Inferior parietal cortex (tissue), 1 donor: ENCODE results near the gene PROCA1.

Experiments used
- DNase-seq: peaks from one replicate; pipeline ENCODE4 v3.0.0-alpha.2; 2016; ENCODE audit errors: extremely low spot score

Gene PROCA1

DNA sequence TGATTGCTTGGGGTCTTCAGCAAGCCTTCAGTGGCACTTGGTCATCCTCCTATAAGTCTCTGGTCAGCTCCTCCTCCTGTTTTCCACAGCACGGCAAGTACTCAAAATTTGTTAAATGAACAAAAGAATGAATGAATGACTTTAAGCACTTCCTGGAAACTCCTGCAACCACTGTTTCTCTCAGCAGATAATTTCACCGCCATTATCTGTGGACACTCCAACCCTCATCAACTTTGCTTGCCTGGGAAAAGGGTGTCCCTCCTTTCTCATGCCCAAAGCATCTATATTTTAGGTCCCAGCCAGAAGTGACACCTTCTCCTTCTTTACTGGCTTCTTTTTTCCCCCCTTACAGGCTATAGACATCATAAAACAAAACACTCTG lies 4.4 kb downstream of the PROCA1 start:
- no peak for DNase-seq

DNA sequence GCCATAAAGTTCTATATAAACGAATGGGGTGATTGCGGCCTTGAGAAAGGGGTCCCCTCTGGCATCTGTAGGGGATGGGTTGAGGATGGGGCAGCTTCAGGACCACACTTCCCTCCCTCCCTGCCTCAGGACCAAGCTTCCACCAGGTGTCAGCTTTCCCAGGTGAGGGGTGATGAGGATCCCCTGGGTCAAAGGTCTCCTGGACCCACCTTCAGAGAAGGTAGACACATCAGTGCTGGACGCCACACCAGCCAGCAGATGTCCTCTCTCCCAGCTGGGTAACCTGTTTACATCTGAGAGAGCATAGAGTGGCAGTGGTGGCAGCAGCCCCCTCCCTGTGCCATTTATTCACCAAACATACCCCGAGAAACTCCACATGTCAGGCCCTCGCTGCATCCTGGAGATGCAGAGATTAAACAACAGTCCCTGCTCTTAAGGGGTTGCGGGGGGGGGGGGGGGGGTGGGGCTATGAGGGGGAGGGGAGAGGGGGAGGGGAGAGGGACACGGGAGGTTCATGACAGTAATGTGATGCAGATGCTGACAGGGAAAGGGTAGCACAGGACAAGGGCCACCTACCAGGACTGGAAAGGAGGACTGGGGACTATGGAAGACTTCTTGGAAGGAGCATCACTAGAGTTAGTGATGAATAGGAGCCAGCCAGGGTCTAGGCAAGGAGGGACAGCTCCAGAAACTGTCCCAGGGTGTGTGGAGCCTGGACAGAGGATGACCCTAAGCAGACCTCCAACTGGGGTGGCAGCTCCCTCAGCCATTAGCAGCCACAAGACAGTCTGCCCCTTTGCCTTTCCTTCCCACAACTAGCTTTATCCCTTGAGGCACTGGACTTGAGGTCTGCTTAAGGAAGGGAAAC lies 5.0 kb downstream of the PROCA1 start:
- no peak for DNase-seq

DNA sequence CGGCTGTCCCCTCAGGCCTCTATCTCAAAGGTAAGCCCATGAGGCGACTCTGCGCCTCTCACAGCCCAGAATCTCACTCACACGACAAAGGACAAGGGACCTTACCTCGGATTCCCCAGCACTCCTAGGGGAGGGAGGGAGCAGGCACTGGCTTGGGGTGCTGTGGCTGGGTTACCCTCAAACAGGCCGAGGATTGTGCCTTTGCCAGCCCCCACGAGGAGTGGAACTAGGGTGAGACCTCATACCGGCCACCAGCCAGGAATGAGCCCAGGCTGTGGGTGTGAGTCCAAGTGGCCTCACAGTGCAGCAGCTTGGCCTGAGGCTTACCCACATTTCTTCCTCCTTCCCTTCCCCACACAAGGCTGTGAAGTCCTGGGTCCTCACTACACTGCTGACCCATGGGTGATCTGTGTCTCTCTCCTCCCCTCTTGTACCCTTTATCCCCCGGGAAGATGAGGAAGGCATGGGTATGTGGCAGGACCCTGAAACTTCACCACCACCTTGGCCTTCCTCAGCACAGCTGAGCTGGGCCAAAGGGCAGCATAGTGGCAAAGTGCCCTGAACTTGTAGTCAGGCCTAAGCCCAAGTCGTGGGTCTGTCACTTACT lies 5.9 kb downstream of the PROCA1 start:
- DNase-seq: no peak

DNA sequence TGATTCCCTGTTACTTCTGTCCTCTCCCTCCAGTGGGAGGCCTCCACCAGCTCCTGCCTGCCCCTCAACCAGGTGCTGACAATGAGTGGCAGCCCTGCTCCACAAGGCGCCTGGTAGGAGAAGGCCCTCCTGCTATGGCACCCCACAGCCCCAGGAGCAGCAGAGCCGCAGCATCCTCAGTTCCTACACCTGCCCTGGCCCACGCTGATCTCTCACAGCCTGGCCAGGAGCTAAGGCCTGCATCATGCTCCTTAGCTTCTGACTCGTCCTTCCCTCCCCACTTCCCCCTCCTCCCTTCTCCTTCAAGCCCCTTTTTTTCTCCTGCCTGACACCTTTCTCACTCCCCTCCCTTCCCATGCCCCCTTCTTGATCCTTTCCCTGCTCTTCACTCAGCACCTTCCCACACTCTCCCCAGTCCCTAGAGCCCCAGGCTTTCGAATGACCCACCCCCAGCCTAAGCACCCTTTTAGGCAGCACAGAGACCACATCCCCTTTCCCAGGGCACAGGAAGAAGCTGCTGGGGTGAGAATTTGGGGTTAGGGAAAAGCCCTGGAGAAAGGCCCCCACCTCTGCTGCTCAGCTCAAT lies 6.5 kb downstream of the PROCA1 start:
- no peak for DNase-seq

DNA sequence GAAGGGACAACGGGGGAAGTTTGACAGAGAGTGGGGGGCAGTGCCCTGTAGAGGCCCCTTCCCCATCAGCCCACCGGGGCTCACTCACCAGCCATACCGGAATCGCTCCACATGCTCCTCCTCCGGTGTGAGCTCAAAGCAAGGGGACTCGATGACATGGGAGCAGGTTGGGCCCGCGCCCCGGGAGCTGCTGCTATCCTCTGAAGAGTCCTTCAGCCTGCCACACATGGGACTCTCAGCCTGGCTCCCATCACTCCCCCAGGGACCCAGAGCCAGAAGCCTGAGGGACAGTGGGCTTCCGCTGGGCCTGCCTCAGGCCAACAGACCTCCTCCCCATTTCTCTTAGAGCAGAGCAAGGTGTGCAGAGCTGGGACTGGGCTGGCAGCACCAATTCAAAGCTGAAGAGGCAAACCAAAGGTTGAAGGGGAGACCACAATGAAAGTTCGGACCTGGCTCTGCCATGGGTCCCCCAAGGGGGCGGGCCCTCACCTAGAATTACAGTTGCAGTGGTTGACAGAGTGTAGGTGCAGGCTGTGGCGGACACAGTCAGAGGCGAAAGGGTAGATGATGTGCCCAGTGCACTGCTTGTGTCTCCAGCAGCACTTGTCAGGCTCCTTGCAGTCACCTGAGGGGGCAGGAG lies 7.3 kb downstream of the PROCA1 start:
- no peak for DNase-seq

DNA sequence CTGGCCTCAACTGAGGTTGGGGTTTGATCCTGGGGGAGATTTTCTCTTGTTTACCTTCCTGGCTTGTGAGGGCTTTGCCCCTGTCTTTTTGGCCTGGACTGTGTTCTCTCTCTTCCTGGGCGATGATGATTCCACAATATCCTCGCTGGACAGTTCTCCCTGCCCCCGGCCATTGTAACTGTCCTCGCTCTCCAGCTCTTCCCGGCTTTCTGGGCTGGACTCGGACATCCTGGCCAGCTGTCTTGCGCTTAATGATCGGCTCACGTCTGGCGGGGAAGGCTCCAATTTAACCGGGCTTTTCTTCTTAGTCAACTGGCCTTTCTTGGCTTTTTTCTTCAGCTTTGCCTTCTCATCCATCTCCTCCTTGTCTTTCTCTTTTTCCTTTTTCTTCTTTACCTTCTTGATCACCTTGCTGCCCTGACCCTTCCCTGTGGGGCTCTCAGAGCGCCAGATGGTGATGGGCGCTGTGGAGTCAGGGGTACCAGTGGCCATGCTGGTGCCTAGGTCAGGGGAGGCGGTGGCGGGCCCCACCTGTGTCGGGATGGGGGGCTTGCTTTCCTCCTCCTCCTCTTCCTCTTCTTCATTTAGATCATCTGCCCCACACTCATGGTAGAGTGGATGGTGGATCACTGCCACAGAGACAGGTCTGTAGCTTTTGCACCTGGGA lies 8.0 kb downstream of the PROCA1 start:
- DNase-seq: no peak

DNA sequence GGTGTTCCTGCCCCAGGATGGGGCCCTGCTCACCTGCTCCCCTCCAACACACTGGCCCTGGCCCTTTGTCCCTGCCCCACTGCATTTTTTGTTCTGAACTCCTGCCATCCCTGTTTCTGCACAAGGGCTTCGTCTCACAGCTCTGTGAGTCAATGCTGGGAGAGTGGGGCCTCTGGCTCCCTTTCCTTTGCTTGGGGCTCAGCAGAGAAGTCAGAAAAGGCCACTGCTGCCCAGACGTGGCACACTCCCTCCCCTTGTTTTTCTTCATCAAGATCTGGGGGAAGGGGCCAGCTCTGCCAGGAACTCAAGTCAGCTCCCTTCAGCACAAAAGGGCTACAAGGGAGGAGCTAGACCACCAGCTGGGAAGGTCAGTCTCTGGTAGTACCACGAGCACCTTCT lies 8.9 kb downstream of the PROCA1 start:
- no peak for DNase-seq

DNA sequence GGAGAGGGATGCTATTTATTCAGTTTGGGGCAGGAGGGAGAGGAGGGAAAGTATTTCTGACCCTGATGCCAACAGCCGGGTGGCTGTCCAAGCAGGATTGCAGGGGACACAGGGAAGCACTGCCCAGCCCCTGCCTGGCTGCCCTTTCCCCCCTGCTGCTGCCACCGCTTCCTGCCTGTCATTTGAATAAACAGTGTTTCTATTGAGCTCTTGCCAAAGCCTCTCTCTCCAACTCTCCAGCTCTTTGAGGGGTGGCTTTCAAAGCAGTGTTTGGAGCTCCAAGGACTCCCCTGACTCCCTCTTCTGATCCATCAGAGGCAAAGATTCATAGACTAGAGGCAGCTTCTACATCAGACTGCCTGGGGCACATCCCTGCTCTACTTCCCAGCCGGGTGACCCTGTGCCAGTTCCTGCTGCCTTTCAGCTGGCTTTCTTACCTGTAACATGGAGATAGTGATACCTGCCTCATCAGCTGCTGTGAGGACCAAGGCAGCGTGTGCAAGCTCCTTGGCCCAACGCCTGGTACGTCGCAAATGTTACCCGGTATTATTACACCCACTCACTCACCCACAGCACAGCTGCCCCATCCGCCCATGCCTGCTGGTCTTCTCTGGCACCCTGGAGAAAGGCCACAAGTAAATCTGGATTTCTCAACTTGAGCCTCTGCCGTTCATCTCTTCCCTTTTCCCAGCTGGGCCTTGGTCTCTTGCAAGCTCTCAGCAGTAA lies 9.5 kb downstream of the PROCA1 start:
- peak; percentile 63 for DNase-seq

DNA sequence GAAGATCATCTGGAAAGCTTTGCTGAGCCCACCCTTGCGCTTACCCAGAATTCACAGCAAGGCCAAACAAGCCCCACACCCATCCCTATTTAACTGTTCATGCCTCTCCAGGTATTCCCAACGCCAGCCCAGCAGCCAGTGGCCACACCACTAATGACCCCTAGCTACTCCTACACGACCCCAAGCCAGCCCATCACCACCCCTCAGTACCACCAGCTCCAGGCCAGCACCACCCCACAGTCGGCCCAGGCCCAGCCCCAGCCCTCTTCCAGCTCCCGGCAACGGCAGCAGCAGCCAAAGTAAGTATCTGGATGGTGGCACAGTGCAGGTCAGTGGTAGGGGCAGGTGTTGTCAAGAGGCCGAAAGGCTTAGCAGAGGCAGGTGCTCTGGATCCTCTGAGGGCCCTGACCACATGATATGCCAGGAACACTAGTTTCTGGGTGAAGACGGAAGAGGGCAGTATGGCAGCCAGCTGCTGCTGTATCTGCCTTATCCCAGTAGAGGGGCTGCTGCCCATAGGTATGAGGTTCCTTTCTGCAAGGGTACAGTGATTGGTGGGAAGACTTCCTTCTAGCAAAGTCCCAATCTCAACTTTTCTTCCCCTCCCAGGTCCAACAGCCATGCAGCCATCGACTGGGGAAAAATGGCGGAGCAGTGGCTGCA lies 10.7 kb downstream of the PROCA1 start:
- DNase-seq: no peak

DNA sequence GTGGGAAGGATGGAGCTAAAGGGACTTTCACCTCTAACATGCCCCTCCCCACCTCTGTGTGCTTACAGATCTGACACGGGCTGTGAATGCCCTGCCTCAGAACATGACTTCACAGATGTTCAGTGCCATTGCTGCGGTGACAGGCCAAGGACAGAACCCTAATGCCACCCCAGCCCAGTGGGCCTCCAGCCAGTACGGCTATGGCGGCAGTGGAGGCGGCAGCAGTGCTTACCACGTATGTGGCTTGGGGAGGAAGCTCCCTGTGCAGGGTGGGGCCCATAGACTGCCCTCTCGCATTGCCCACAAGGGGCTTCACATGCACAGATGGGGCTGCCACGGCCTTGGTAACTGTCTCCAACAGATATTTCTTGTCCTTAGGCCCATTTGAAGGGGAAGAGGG lies 11.4 kb downstream of the PROCA1 start:
- DNase-seq: no peak

DNA sequence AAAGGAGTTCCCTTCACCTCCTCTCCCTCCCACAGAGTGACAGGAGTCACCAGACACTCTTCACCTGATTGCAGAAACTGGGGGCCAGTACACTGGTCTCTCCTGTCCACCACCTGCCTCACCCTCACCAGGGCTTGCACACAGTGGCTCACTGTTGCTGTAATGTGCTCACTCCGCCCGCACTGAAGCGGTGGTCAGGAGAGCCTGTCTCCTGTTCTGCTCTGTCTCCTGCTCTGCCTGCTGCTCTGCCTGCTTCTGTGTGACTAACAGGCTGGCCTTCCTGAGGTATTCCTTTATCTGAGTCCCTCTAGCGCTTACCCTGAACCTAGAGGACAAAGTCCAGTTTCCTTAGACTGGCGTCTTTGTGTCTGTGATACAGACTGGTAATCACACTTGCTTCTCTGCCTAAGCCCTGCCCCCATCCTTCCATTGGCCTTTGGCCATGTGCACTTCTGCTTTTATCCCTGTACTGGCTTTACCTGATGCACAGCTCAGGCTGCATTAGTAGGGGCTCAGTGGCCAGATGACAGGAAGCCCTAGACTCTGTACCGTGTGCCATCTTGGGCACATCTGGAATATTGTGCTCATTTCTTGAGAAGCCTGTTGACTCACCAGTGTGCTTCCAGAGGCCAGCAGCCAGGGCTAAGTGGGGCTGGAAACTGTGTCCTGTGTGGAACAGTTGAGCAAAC lies 13.3 kb downstream of the PROCA1 start:
- no peak for DNase-seq

DNA sequence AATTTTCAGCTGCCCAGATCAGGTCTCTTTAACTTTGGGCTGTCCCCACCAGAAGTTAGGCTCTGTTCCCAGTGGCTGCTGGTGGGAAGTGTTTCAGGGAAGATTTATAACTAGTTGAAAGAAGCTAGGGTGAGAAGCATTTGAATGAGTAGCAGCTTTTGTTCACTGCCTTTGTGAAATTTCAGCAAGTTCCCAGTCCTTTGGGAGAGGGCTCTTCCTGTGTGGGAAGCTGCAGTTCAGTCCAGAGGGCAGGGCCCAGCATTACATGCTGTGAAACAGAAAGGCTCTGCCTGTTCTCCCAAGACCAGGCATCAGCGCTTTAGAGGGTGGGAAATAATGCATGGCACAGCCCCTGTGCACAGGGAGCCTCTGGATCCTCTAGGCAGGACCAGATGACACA lies 17.8 kb downstream of the PROCA1 start:
- no peak for DNase-seq

DNA sequence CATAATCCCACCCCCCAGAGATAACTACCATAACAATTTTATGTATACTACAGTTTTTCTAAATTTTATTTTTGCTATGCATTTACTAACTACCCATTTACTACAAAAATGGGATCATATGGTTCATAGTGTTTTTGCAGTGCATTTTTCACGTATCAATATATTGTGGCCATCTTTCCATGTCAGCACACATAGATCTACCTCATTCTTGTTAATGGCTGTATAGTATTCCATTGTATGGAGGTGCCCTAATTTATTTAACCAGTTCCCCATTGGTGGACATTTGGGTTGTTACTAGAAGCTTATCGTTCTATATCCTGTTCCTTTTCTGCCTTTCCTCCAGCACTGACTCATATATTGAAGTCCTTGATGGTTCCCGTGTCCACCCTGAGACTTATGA lies 22.7 kb downstream of the PROCA1 start:
- no peak for DNase-seq

DNA sequence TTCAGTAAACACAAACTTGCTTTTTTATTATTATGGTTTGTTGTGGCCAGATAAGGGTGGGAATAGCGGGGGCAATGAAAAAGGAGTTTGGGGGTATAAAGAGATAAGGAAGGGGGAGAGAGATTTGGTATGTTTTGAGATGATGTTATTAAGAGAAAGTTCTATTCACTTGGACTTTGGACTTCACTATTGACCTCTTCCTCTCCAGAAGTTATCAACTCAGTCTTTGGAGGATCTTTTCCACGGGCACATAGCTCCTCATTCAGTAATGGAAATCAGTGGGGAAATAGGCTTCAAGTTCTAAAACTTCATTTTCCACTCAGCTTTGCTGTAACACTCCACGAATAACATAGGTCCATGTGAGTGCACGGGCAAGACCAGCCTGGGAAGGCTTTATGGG lies 23.2 kb downstream of the PROCA1 start:
- DNase-seq: no peak

DNA sequence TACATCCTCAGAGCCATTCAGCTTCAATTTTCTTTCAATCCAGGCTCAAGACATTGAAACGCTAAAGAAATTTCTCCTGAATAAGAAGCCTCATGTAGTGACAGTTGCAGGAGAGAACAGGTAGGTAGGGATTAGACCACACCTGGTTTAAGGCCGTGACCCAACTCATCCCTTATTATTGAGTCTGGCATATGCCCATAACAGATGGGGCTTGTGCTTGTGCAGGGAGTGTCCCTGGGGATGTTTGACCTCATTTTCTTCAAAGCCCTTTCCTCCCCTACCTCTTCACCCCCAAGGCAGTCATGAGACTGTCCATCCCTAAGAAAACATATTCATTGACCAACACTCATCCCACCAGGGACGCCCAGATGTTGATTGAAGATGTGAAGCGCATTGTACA lies 25.4 kb downstream of the PROCA1 start:
- DNase-seq: no peak

DNA sequence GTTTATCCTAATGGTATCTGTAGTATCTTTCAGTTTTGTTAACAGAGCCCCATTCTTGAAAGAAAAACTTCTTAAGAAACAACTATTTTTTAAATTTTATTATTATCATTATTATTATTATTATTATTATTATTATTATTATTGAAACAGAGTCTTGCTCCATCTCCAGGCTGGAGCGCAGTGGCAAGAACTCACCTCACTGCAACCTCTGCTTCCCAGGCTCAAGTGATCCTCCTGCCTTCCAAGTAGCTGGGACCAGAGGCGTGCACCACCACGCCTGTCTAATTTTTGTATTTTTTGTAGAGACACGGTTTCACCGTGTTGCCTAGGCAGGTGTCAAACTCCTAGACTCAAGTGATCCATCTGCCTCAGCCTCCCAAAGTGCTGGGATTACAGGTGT lies 26.3 kb downstream of the PROCA1 start:
- no peak for DNase-seq

DNA sequence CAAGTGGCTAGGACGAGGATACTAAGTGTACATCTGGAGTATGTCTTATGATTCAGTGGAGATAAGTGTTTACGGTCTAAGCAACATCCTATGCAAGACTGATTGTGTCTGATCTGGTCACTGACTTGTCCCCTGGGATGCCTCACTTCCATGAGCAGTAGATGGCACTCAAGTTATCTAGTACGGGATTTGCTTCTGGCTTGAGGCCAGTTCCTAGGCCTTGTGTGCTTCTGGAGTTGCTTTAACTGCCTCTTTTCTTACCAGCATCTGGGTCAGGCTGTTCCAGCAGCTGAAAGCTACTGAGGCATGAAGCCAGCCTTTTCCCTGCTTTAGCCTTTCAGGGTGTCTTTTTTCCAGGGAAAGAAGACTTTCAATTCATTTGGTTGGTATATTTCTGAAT lies 26.7 kb downstream of the PROCA1 start:
- DNase-seq: peak; percentile 91

DNA sequence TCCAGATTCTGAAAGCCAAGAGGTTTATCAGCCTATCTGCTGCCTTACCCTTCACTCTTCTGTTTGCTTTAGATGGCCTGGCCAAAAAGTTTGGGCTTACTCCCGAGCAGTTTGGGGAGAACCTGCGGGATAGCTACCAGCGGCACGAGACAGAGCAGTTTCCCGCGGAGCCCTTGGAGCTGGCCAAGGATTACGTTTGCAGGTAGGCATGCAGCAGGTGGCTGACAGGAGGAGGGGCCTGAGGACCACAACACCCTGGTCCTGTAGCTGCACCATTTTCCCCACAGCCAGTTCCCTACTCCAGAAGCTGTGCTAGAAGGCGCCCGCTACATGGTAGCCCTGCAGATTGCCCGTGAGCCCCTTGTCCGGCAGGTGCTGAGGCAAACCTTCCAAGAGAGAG lies 29.0 kb downstream of the PROCA1 start:
- DNase-seq: no peak

DNA sequence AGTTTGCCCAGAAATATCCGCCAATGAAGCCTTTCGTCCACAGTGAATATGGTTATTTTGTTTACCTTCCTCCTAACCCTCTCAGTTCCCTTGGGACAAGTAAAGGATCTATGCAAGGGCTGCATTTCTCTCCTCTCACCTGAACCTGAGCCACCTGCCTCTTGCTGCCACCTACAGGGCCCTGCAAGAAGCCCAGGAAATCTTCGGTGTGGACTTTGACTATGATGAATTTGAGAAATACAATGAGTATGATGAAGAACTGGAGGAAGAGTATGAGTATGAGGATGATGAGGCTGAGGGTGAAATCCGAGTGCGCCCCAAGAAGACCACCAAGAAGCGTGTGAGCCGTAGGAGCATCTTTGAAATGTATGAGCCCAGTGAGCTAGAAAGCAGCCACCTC lies 35.7 kb downstream of the PROCA1 start:
- DNase-seq: no peak

DNA sequence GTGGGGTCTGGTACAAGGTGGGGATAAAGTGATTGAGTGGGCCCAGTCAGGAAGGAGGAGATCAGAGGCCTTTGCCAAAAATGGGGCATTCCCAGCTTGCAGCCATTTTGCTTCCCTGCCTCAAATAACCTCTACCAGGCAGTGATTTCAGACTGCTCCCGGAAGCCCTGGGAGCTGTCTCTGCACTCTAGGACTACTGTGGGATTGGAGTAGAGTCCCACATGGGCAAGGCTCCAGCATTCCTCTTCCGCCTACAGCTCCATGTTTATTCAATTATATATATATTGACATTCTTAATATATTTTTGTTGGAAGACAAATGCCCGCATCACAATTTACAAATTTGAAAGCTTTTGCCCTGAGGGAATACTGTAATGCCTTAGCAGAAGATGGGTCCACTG lies 36.2 kb downstream of the PROCA1 start:
- no peak for DNase-seq
